Central memory CD8-positive, alpha-beta T cell (primary cell): ENCODE measurements around the gene CHST11.

ENCODE experiments used
- ATAC-seq: fragments of 150-1000 bp; cut with Tn5 transposase; replicated peaks from 2 replicates; pipeline ENCODE4 v1.10.0; 2022; ENCODE audit warnings: mild to moderate bottlenecking, moderate FRiP score, moderate number of reproducible peaks; ENCODE audit not compliant: poor library complexity, severe bottlenecking; ENCODE audit errors: extremely low read depth
- DNase-seq, 2 donors: peaks; one replicate each; pipeline ENCODE4 v3.0.0; 2021; ENCODE audit warnings: low spot score in 2 of 2
- H3K27ac Mint-ChIP-seq: one replicate; pipeline ENCODE4 v1.8.0; 2022; ENCODE audit warnings: low read depth, mild to moderate bottlenecking, moderate library complexity, mixed read lengths
- H3K27me3 Mint-ChIP-seq: one replicate; pipeline ENCODE4 v1.8.0; 2022; ENCODE audit warnings: mixed read lengths
- H3K36me3 Mint-ChIP-seq: one replicate; pipeline ENCODE4 v1.8.0; 2022; ENCODE audit warnings: mild to moderate bottlenecking, moderate library complexity, mixed read lengths; ENCODE audit not compliant: insufficient read depth
- H3K4me1 Mint-ChIP-seq: one replicate; pipeline ENCODE4 v1.8.0; 2022; ENCODE audit warnings: mixed read lengths
- H3K4me3 Mint-ChIP-seq: one replicate; pipeline ENCODE4 v1.8.0; 2022; ENCODE audit warnings: mild to moderate bottlenecking, moderate library complexity, mixed read lengths
- H3K9me3 Mint-ChIP-seq: one replicate; pipeline ENCODE4 v1.8.0; 2022; ENCODE audit warnings: mixed read lengths

The CHST11 gene

DNA sequence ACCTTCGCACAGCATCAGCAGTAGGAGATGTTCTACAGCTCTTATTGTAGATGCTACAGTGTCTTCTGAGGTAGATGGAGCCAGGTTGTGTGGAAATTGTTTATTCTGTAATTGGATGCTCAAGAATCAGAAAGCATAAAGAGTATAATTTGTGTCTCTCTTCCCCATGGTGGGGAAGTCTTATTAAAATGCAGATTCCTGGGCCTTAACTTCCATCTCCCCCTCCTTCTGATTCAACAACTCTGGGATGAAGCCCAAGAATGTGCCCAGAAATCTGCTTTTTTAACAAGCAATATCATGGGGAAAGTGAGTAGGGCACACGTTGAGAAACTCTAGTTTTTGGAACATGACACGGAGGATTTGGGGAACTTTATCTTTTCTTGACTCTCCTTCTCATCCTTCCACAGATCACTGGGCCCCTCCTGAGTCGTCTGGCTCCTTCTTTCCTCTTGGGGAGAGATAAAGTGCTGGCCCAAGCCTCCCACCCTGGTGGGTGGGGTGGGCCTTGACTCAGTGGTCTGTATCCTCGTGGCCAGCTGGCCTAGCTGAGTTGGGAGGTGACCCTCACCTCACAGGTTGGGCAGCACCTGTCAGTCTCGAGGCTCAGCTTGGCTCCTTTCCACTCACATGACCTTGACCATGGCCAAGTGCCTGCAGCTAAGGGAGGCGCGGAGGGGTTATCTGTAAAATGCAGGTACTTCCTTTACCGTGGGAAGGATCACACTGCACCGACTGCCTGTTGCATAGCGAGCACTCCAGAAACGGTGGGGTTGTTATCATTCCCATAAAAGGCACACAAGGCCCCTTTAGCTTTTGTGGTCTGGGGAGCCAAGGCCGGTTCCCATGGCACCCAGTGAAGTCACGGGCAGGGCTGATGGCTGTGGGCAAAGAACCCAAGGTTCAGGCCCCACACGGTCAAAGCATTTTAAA lies 141.9 kb downstream of the CHST11 start:
- Mint-ChIP-seq H3K4me1 (peaks cover 89% of the 10 kb centered on the region), H3K9me3 (no peaks in the 10 kb centered on the region), H3K27ac (no peak overlapping the region), H3K36me3 (peaks cover 13% of the 10 kb centered on the region), H3K4me3 (no peak overlapping the region), H3K27me3 (no peaks in the 10 kb centered on the region)
- no peak for DNase-seq
- ATAC-seq, result no peak

DNA sequence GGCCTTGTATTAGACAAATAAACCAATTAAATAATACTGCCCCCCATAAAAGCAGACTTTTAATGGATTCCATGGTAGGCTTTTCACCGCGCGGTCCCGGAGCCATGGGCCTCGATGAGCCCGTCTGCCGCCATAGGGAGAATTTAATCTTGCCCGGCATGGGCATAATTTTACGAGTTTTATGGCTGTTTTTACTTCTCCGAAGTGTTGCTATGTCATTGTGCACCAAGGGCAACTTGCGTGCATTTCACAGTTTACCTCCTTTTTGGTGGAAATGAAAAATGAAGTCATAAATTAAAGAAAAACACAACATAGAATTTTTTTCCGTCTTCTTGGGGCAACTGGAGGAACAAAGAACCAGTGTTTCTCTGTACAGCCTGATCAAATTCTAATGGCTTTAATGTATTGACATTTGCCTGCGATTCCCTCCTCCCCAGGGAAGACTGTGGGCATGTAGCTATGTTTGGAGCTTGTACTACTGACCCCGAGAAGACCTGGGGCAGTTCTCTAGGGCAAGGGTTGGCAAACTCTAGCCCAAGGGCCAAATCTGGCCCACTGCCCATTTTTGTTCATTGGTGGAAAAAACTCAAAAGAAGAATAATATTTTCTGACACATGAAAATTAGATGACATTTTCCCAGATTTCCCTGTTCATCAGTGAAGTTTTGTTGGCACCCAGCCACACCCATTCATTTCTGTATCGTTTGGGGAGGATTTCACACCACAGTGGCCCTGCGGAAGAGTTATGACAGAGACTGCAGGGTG lies 142.7 kb downstream of the CHST11 start:
- no peak overlapping the region for H3K4me3 Mint-ChIP-seq
- peaks cover 13% of the 10 kb centered on the region for H3K36me3 Mint-ChIP-seq
- no peak for ATAC-seq
- peaks cover 89% of the 10 kb centered on the region for H3K4me1 Mint-ChIP-seq
- no peaks in the 10 kb centered on the region for H3K27me3 Mint-ChIP-seq
- peak overlapping the region; percentile 82 for H3K27ac Mint-ChIP-seq
- DNase-seq, result no peak
- H3K9me3 Mint-ChIP-seq, result no peaks in the 10 kb centered on the region

DNA sequence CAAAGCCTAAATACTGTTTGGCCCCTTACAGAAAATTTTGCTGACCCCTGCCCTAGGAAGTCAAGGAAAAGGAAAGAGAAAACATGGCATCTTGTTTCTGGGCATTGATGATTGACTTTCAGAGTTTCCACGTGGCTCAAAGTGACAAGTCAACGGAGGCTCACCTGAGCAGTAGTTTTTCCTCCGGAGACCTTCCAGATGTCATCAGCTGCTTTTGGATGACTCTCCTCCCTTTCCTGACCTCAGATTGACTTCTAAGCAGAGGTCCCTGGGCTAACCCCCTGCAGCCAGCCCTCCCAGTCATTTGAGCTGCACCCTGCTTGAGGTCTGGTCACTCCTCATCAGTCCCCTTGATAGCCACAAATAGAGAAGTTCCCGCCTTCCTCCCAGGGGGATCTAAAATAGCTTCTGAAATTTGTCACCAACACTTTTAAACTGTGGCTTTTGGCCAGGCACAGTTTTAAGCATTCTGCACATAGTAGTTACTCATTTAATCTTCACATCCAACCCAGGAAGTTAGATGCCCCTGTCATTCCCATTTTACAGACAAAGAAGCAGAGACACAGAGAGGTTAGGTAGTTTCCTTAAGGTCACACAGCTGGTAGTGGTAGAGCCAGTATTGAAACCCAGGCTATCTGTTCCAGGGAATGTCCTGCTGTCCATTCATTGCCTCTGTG lies 143.4 kb downstream of the CHST11 start:
- Mint-ChIP-seq H3K27me3 (no peaks in the 10 kb centered on the region), H3K27ac (peak overlapping the region; percentile 82), H3K9me3 (no peaks in the 10 kb centered on the region), H3K36me3 (peaks cover 13% of the 10 kb centered on the region), H3K4me1 (peaks cover 86% of the 10 kb centered on the region), H3K4me3 (no peak overlapping the region)
- no peak for ATAC-seq
- DNase-seq, result no peak

DNA sequence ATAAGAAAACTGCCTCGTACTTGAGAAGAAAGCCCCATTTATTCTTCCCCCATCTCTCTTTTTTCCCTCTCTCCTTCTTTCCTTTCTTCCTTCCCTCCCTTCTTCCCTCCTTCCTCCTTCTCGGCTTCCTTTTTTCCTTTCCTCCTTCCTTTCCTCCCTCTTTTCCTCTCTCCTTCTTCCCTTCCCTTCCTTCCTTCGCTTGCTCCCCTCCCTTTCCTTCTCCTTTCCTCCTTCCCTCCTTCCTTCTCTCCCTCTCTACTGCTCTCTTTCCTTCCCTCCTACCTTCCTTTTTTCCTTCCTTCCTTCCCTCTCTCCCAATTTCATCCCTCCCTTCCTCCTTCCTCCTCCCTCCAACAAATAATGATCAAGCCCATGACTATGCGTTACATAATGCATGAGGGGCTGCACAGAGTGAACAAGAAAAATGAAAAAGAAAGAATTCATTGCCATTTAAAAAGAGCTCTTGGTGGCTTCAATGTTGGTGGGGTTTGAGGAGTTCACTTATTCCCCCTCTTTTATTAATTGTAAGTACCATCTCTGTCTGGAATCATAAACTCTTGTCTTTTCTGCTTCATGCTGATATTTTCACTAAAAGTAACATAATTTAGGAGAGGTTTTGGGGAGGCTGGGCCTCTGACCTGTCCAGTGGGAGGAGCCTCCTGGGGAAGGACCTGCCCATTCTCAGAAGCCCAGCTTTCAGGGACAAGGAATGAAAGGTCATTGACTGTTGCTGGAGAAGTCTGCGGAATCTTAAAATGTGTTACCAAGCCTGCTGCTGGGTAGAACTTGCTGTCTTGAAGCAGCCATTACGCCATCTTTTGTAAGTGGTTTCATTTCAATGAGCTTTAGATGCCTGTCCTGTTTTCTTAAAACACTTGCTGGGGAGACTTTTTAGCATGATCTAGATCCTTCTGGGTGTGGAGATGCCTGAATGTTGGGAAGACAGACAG lies 144.3 kb downstream of the CHST11 start:
- no peaks in the 10 kb centered on the region for H3K27me3 Mint-ChIP-seq
- H3K9me3 Mint-ChIP-seq, result no peaks in the 10 kb centered on the region
- ATAC-seq, result no peak
- no peak overlapping the region for H3K4me3 Mint-ChIP-seq
- H3K36me3 Mint-ChIP-seq, result peaks cover 14% of the 10 kb centered on the region
- DNase-seq, result no peak
- peaks cover 82% of the 10 kb centered on the region for H3K4me1 Mint-ChIP-seq
- peak overlapping the region; percentile 82 for H3K27ac Mint-ChIP-seq

DNA sequence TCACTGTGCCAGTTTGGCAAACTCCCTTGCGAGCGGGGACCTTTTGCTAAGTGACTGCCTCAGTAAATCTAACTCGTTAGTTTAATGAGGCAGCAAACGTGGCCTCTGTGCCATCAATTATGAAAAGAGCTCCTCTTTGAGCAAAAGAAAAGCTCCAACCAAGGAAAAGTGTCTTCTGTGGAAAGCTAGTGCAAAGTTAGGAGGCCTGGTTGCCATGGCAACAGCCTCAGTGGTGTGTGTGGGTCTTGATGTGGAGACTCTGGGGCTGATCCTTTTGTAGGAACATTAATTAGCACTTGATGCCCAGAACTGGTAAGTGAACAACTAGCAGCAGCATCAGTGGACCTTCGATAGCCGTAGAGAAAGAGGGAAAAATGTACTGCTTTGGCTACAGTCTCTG lies 145.7 kb downstream of the CHST11 start:
- no peak for DNase-seq
- Mint-ChIP-seq H3K4me1 (peaks cover 80% of the 10 kb centered on the region), H3K9me3 (no peaks in the 10 kb centered on the region), H3K27me3 (no peaks in the 10 kb centered on the region), H3K4me3 (no peak overlapping the region), H3K36me3 (peaks cover 15% of the 10 kb centered on the region), H3K27ac (no peak overlapping the region)
- ATAC-seq, result no peak

DNA sequence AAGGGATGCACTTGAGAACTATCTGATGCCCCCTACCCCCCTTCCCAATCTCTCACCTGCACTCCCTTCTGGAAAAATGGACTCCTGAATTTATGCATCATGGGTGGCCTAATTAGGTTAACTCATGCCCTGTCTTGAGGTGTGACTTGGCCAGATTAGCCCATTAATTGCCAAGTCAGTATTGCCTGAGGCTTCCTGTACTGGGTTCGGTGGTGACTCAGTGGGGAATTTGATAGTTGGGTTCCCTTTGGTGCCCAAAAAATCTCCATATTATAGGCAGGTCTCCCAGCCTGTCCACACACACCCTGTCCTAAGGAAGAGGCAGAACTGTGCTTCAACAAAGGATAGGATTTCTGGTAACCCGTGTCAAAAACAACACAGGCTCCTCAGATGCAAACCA lies 146.1 kb downstream of the CHST11 start:
- no peaks in the 10 kb centered on the region for H3K9me3 Mint-ChIP-seq
- peaks cover 81% of the 10 kb centered on the region for H3K4me1 Mint-ChIP-seq
- H3K27me3 Mint-ChIP-seq, result no peaks in the 10 kb centered on the region
- no peak for DNase-seq
- no peak overlapping the region for H3K27ac Mint-ChIP-seq
- no peak overlapping the region for H3K4me3 Mint-ChIP-seq
- no peak for ATAC-seq
- H3K36me3 Mint-ChIP-seq, result peaks cover 15% of the 10 kb centered on the region

DNA sequence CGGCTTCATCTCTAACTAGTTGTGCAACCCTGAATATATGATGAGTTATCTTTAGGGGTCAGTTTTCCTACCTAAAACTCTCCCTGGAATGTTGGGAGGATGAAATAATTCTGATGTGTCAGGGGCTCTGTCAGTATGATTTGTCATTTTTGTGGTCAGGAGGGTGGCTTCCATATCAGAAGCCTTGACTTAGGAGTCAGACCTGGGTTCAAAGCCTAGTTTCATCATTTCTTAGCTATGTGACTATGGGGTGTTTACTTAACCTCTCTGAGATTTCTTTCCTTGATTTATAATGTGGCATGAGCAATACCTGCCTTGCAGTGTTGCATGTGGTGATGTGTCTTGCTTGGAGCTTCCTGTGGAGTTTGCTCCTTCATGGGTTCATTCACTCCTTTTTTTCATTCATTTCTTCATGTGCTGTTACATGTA lies 146.8 kb downstream of the CHST11 start:
- no peak for DNase-seq
- peak overlapping the region; percentile 32 for H3K4me3 Mint-ChIP-seq
- ATAC-seq, result no peak
- no peaks in the 10 kb centered on the region for H3K9me3 Mint-ChIP-seq
- H3K27me3 Mint-ChIP-seq, result no peaks in the 10 kb centered on the region
- peaks cover 15% of the 10 kb centered on the region for H3K36me3 Mint-ChIP-seq
- H3K4me1 Mint-ChIP-seq, result peaks cover 81% of the 10 kb centered on the region
- H3K27ac Mint-ChIP-seq, result peak overlapping the region; percentile 75

DNA sequence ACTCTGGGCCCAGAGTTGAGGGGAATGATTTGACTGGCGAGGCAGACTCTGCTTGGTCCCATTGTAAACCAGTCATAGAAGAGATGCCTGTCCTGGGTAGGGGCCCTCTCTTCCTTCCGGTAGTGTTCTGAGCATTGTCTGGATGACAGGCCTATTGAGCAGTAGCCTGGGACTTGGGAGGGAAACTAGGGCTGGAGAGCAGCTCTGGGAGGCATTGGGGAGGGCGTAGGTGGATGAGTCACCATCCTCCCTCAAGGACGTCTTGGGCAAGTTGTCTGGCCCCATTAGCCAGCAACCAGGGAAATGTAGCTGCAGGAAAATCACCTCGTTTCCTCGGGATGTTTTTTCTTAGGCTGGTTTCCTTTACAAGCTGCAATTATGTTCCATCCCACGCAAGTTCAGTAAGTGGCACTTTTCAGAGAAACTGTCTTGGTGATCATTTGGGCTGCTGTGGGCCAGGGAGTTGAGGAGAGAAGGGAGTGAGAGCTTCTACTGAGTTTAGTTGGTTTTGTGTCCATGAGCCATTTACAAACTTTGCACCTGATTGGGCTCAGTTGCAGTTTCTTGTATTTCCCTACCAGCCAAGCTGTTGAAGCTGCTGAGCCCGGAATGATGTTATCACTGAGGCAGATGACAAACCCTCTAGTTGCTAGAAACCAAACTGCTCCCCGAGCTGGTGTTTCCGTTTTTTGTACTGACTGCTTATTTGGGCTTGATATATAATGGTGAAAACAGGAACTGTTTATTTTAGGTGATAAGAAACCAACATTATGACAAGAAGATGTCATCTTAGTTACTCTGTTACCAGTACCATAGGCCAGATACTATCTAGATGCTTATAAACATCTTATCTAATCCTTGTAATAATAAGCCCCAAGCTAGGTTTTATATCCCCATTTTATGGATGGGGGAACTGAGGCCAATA lies 147.6 kb downstream of the CHST11 start:
- Mint-ChIP-seq H3K9me3 (no peaks in the 10 kb centered on the region), H3K4me1 (peaks cover 87% of the 10 kb centered on the region), H3K4me3 (peak overlapping the region; percentile 32), H3K27me3 (no peaks in the 10 kb centered on the region), H3K27ac (peak overlapping the region; percentile 75), H3K36me3 (peaks cover 15% of the 10 kb centered on the region)
- ATAC-seq, result peak; percentile 79
- peak in 1 of 2 donors; percentile 18 for DNase-seq

DNA sequence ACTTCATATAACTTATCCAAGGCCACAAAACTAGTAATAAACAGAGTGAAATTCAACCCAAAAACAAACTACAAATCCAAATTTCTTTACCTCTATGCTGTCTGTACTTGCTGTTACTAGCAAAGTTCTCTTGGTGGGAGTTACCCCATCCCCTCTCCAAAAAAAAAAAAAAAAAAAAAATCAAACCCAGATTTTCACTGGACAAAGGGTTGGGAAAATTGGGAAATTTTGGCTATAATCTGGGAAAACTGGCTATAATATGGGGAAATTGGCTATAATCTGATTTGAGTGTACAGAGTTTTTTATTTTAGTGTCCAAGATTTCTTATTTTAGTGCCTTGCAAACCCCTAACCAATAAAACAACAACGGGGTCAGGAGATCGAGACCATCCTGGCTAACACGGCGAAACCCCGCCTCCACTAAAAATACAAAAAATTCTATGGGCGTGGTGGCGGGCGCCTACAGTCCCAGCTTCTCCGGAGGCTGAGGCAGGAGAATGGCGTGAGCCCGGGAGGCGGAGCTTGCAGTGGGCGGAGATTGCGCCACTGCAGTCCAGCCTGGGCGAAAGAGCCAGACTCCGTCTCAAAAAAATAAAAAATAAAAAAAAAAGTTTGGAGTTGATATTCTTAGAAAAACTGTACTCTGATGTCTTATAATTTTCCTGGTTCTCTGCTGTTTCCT lies 148.4 kb downstream of the CHST11 start:
- Mint-ChIP-seq H3K9me3 (no peaks in the 10 kb centered on the region), H3K36me3 (peaks cover 15% of the 10 kb centered on the region), H3K4me3 (no peak overlapping the region), H3K4me1 (peaks cover 85% of the 10 kb centered on the region), H3K27ac (peak overlapping the region; percentile 75), H3K27me3 (no peaks in the 10 kb centered on the region)
- no peak for ATAC-seq
- DNase-seq, result no peak

DNA sequence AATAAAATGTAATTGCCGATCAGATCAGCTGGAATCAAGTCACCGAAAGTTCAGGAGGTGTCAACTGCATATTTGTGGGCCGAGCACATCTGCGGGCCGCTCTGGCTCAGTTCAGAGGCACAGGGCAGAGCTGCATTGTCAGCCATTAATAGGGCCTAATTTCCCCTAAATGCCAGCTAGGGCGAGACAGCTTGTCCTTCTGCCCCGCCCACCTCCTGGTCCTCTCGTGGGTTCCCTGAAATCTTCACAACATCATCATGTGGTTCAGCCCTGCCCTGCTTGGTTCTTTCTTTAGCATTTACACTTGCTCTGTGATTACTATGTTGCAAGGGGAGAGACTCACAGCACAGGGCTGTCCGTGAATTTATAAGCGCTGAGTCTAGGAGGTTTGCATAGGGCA lies 148.9 kb downstream of the CHST11 start:
- Mint-ChIP-seq H3K9me3 (no peaks in the 10 kb centered on the region), H3K4me1 (peaks cover 79% of the 10 kb centered on the region), H3K27ac (peak overlapping the region; percentile 5), H3K27me3 (no peaks in the 10 kb centered on the region), H3K36me3 (peaks cover 14% of the 10 kb centered on the region), H3K4me3 (no peak overlapping the region)
- ATAC-seq, result no peak
- DNase-seq, result no peak

DNA sequence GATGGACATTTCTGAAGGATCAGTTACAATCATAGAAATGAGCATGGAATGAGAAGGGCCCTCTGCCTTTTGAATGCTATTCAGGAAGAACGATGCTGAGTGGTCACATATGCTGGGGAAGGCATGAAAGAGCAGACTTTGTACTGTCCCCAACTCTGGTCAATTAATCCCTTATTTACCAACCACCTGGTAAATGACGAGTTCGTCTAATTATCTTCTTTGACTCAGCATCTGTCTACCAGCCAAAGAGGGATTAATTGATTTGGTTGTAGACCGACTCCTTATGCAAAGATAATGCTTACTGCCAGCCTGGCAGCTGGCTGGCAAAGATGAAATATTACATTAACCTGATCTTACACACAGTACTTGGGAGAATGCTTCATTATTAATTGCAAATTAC lies 152.2 kb downstream of the CHST11 start:
- no peak for ATAC-seq
- no peaks in the 10 kb centered on the region for H3K9me3 Mint-ChIP-seq
- H3K36me3 Mint-ChIP-seq, result peaks cover 3% of the 10 kb centered on the region
- H3K4me3 Mint-ChIP-seq, result no peak overlapping the region
- DNase-seq, result no peak
- H3K4me1 Mint-ChIP-seq, result peaks cover 72% of the 10 kb centered on the region
- H3K27ac Mint-ChIP-seq, result no peak overlapping the region
- H3K27me3 Mint-ChIP-seq, result no peaks in the 10 kb centered on the region
